ENCODE measurements around the gene KCNJ12. TPM values are rescaled to one million over a fixed set of nuclear protein-coding genes. Genes with fewer than 3 reads are reported as not detected.
A peak's percentile ranks its signal among the peaks of the same experiment; 100 is the strongest.
"Not testable (repeated sequence)": the region's sequence is repeated elsewhere in the genome, so short reads cannot be mapped to it uniquely, and the experiment has no call there.

Gene KCNJ12
- total RNA-seq, 3 donors from 2014 or later, result 0.05 TPM; not detected in 2

DNA sequence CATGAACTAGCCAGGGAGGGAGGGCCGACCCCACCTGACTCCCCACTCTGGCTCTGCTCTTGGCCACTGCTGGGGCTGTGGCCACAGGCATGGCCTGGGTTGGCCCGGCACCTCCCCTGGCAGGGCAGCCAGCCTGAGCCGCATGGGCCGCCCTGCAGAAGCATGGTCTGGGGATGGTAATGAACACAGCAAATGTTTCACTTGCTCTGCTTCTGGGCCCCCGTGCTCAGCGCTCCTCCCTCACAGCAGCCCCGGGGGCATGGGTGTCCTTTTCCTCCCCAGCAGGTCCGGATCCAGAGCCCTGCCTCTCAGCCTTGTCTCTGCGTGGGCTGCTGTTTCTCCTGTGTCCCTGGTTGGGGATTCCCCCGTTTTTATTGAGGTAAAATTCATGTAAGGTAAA, 30.9 kb upstream of the KCNJ12 start:
- Mint-ChIP-seq H3K9me3 (no peaks in the 10 kb centered on the region), H3K4me1 (ENCODE audit: low read depth) (peaks cover 5% of the 10 kb centered on the region), H3K27me3 (ENCODE audit: low read depth) (no peaks in the 10 kb centered on the region), H3K36me3 (ENCODE audit: insufficient read depth) (no peaks in the 10 kb centered on the region), H3K4me3 (no peak overlapping the region)
- ATAC-seq (no peak), DNase-seq (no peak)

DNA sequence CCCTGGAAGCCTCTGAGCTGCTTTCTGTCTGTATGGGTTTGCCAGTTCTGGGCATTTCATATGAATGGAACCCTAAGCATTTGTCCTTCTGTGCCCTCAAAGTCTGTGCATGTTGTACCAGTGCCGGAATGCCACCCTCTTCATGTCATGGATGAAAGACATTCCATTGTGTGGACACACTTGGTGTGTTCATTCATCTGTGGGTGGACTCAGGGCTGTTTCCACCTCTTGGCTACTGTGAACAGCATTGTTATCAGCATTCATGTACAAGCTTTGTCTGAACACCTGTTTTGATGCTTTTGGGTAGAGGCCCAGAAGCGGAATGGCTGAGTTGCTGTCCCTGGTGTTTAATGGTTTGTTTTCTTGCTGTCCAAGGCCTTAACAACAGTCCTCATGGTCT, 30.1 kb upstream of the KCNJ12 start:
- H3K9me3 Mint-ChIP-seq; ATAC-seq; H3K4me3 Mint-ChIP-seq; H3K27me3 Mint-ChIP-seq (ENCODE audit: low read depth); H3K36me3 Mint-ChIP-seq (ENCODE audit: insufficient read depth); H3K4me1 Mint-ChIP-seq (ENCODE audit: low read depth); DNase-seq: not testable (repeated sequence)

DNA sequence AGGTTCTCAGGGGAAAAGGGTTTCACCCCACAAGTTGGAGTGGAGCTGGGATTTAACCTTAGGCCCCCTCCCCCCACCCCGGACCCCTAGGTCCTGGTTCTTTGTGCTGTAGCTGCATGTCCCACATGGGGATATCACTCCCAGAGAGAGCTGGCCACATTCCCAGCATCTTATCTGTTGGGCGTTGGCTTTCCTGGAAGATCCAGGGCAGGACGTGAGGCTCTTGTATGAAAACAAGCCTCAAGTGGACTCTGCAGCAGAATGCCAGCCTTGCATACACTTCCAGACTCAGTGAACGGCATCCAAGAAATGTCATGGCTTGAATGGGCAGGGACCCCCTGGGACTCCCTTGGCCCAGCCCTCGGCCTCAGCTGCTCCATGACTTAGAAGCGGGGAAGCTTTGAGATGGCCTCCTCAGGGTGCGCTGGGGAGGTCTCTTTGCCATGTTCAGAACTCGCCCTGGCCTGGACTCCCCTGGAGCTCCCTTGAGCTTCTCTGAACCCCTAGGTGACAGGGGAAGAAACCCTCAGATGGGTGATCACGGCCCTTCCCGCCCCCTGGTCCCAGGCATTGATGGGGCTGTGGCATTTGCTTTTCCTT, 29.4 kb upstream of the KCNJ12 start:
- H3K27me3 Mint-ChIP-seq (ENCODE audit: low read depth); H3K4me3 Mint-ChIP-seq; H3K9me3 Mint-ChIP-seq; H3K36me3 Mint-ChIP-seq (ENCODE audit: insufficient read depth); DNase-seq; H3K4me1 Mint-ChIP-seq (ENCODE audit: low read depth); ATAC-seq: not testable (repeated sequence)

DNA sequence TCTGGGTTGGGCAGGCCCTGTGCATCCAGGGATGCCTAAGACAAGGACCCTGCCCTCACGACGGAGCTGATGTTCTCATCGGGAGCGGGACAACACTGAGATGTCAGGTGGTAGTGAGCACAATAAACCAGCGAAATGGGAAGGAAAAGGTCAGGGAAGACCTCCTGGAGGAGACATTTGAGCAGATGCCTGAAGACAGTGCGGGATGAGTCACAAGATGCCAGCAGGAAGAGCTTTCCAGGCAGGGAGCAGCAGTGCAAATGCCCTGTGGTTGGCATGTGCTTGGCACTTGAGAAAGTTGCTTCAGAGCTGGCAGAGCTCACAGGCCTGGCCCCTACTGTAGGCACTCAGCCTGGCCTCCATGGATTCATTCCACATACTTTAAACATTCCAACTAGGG, 28.5 kb upstream of the KCNJ12 start:
- not testable (repeated sequence) for H3K36me3 Mint-ChIP-seq (ENCODE audit: insufficient read depth); ATAC-seq; H3K9me3 Mint-ChIP-seq; H3K4me3 Mint-ChIP-seq; H3K4me1 Mint-ChIP-seq (ENCODE audit: low read depth); H3K27me3 Mint-ChIP-seq (ENCODE audit: low read depth); DNase-seq

DNA sequence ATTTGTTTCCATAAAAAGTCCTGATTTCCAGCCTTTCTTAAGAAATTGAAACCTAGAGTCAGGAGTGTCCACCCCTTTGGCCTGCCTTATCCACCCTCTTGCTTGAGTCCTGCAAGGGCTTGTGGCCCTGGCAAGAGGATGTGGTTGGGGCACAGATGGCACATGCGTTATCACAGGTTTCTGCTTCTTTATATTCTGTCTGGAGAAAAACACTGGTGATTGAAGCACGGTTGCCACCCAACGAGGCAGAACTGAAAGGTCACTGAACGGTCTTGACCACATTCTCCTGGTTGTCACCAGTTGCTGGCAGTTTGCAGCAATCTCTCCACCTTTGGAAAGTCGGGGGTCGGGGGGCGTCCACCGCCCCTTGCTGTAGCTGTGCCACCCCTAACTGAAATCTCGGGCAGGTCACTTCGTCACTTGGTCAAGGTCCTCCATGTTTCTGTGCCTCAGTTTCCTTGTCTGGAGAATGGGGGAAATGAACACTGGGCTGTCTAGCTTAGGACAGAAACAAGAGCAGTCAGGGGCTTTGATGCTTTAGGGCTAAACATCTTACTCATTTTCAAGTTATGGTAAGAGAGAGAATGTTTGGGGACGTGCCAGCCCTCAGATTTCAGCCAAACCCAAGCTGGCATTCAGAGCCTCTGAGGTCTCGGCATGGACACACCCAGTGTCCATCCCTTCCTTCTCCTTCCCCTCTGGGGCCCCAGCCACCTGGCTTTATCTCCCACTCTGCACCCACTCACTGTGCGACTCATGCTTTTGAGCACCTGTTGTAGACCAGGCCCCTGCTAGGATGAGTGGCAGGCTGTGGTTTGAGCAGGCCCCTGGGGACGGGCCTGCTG, 27.9 kb upstream of the KCNJ12 start:
- H3K9me3 Mint-ChIP-seq; ATAC-seq; H3K4me3 Mint-ChIP-seq; H3K4me1 Mint-ChIP-seq (ENCODE audit: low read depth); DNase-seq; H3K27me3 Mint-ChIP-seq (ENCODE audit: low read depth); H3K36me3 Mint-ChIP-seq (ENCODE audit: insufficient read depth): not testable (repeated sequence)

DNA sequence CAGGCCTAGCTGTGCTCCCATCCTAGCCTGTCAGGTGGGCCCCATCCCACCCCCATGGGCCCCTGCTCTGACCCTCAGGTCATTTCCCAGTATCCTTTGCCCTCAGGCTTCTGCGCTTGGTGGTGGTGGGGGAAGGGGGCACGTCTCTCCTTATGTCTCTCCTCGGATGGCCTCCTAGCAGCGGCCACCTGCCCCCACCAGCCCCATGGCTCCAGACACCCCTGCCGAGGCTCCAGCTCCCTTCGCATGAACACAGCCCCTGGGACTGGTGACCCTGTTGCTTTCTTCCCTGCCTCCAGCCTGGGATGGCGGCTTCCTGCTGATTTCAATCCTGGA, 27.3 kb upstream of the KCNJ12 start:
- ATAC-seq, result peak in 1 of 2 donors; percentile 27

DNA sequence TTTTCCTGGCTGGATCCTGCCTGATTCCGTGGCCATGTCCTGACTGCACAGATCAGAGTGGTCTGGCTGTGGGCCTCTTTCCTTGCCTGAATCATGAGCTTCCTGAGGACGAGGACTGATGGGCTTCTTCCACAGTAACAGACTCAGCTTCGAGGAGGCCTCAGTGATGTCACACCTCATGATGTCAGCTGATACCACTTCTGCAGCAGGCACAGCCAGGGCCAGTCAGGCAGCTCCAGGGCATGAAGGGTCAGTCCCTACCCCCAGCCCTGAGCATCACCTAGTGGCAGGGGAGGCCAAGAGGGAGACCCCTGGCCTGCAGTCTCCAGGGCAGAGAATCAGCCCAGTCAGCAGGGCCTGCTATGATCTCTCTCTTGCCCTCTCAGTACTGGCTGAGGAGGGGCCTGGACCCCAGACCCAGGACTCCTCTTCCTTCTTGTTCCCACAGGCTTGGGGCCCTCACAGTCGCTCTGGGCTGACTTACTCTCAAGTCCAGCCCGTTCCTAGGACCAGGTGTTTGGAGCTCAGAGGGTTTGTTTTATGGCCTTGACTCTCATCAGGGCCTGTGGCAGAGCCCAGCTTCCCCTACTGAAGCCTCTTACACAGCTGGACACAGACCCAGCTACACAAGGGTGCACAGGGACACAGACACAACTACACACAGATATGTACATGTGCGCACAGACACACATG, 26.7 kb upstream of the KCNJ12 start:
- H3K27me3 Mint-ChIP-seq (ENCODE audit: low read depth); H3K4me3 Mint-ChIP-seq; H3K36me3 Mint-ChIP-seq (ENCODE audit: insufficient read depth); ATAC-seq; DNase-seq; H3K4me1 Mint-ChIP-seq (ENCODE audit: low read depth); H3K9me3 Mint-ChIP-seq: not testable (repeated sequence)

More for the DNA sequence above, 27.3 kb upstream of the KCNJ12 start:
- DNase-seq; H3K9me3 Mint-ChIP-seq; H3K4me1 Mint-ChIP-seq (ENCODE audit: low read depth); H3K4me3 Mint-ChIP-seq; H3K36me3 Mint-ChIP-seq (ENCODE audit: insufficient read depth); H3K27me3 Mint-ChIP-seq (ENCODE audit: low read depth): not testable (repeated sequence)

DNA sequence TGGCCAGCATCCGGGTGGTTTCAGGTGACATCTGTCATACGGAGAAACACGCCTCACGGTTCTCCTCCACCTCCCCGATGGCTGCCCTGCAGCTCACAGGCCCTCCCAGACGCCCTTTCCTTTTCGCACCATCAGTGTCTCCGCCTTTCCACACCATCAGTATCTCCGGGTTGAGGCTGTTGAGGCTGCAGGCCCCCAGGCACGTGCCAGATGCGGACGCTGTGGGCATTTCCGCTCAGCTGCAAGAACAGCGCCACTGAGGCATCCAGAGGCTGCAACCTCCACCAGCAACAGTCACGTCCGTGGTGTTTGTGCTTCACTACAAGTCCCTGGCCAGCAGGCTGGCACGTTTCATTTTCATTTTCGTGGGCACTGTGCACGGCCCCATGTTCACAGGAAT, 25.7 kb upstream of the KCNJ12 start:
- not testable (repeated sequence) for H3K4me3 Mint-ChIP-seq; H3K27me3 Mint-ChIP-seq (ENCODE audit: low read depth); ATAC-seq; H3K9me3 Mint-ChIP-seq; H3K4me1 Mint-ChIP-seq (ENCODE audit: low read depth); DNase-seq; H3K36me3 Mint-ChIP-seq (ENCODE audit: insufficient read depth)

DNA sequence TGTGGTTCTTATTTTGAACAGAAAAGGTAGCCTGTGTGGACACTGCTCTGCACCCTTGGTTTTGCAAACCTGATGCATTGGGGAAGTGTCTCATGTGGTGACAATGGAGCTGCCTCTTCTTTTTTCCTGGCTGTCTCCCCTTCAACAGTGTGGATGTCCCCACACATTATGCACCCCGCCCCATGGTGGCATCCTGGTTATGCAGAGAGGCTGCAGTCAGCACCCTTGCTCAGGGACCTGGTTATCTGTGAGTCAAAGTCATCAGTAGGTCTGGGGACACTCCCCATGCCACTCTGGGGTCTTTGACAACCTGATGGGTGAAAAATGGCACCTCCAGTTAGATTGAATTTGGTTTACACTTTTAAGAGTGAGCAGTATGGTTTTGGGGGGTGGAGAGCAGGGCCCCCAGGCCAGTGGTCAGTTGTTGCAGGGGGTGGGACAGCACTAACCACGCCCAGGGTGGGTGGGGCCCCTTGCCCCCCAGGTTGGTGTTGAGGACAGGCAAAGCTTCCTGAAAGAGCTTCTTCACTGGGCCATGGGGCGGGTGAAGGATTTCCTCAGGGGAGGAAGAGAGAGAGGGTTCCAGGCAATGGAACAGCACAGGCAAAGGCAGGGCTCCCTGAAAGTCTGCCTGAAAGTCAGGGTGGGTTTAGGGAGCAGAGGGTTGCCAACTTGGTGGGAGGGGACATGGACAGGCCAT, 24.6 kb upstream of the KCNJ12 start:
- Mint-ChIP-seq H3K4me3 (no peak overlapping the region), H3K4me1 (ENCODE audit: low read depth) (peaks cover 5% of the 10 kb centered on the region), H3K9me3 (no peaks in the 10 kb centered on the region), H3K36me3 (ENCODE audit: insufficient read depth) (no peaks in the 10 kb centered on the region), H3K27me3 (ENCODE audit: low read depth) (no peaks in the 10 kb centered on the region)
- DNase-seq (no peak), ATAC-seq (no peak)

DNA sequence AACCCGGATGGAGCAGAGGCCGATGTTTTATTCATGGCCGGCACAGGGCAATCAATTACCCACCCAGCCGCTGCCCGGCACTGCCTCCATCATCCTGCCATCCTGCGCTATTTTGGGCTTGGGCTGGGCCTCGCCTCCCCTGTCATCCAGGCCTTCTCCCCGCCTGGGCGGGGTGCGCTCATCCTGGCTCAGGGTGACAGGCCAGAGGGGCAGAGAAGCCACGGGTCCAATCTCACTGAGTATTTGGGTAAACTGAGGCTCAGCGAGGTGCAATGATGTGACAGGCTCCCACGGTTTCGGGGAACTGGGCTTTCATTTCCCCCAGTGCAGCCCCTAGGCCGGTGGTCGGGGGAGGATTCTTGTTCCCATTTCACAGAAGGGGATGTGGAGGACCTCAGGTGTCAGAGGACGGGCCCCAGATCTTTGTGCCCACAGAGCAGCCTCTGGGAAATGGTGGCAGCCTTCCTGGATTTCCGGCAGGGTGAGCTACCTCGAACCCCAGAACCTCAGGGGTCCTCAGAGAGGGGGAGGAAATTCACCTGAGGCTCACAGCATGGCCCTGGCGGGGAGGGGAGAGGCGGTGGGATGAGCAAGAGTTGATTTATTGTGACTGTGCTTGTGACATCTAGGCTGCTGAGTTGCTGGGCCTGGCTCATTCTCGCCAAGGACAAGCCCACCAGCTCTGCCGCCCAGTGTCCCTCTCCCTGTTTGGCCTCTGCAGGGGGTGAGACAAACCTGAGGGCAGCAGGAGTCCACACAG, 23.8 kb upstream of the KCNJ12 start:
- Mint-ChIP-seq H3K36me3 (ENCODE audit: insufficient read depth) (no peaks in the 10 kb centered on the region), H3K4me3 (no peak overlapping the region), H3K9me3 (no peaks in the 10 kb centered on the region), H3K27me3 (ENCODE audit: low read depth) (no peaks in the 10 kb centered on the region), H3K4me1 (ENCODE audit: low read depth) (peaks cover 4% of the 10 kb centered on the region)
- no peak for ATAC-seq
- no peak for DNase-seq

DNA sequence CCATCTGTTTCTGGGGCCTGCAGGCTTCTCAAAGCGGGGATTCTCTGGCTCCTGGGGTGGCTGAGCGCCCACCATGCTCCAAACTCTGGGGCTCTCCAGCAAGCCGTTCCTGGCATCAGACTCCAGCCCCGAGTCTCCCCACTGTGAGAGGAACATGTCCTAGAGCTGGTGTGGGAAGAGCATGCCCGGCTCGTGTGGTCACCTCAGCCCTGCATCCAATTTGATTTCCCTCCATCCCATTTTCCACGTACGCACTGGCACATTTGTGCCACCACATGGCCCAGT, 23.2 kb upstream of the KCNJ12 start:
- DNase-seq (no peak), ATAC-seq (no peak)
- peaks cover 2% of the 10 kb centered on the region for H3K4me1 Mint-ChIP-seq (ENCODE audit: low read depth)
- no peaks in the 10 kb centered on the region for H3K36me3 Mint-ChIP-seq (ENCODE audit: insufficient read depth)
- no peaks in the 10 kb centered on the region for H3K27me3 Mint-ChIP-seq (ENCODE audit: low read depth)
- no peaks in the 10 kb centered on the region for H3K9me3 Mint-ChIP-seq
- no peak overlapping the region for H3K4me3 Mint-ChIP-seq

DNA sequence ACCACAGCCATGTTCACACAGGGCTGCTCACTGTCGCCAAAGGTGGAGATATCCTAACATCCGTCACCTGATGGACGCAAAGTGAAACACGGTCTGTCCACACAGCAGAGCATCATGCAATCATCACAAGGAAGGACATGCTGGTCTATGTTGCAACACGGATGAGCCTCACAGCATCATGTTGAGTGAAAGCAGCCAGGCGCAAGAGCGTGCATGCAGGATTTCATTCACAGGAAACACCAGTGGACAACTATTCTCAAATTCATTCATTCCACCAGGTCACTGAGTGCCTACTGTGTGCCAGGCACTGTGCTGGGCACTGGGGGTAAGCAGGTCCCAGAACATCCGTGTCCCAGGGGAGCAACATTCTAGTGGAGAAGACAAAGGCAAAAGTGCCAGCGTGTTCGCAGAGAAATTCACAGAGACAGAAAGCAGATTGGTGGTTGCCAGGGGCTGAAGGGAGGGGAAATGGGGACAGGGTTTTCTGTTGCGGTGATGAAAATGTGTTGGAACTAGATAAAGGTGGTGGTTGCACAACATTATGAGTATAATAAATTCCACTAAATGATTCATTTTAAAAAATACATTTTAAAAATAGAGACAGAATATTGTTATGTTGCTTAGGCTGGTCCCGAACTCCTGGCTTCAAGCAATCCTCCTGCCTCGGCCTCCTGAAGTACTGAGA, 22.7 kb upstream of the KCNJ12 start:
- Mint-ChIP-seq H3K9me3 (no peaks in the 10 kb centered on the region), H3K4me1 (ENCODE audit: low read depth) (no peaks in the 10 kb centered on the region), H3K36me3 (ENCODE audit: insufficient read depth) (no peaks in the 10 kb centered on the region), H3K27me3 (ENCODE audit: low read depth) (no peaks in the 10 kb centered on the region), H3K4me3 (no peak overlapping the region)
- DNase-seq, result no peak
- no peak for ATAC-seq

DNA sequence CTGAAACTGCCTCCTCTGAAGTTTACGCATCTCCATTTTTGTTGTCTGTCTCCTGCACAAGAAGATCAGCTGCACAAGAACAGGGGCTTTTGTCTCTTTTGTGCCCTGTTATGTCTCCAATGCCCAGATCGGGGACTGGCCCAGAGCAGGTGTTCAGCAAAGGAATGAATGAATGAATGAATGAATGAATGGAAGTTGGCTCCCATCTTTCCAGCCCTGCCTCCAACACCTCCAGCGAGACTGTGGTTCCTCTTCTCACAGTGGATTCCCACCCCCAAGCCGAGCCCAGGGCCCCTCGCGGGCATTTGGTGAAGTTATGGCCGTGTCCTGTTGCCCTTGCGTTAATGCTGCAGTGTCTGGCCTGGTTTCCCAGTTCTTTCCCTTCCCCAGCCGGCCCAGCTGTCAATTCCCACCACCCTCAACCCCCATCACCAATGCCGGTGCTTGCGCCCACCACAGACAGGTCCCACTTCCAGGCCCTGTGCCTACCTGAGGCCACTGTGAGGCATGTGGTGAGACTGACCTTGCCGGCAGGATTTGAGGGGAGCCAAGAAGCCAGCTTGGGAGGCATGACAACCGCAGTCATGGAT, 21.3 kb upstream of the KCNJ12 start:
- ATAC-seq (no peak), DNase-seq (no peak)
- Mint-ChIP-seq H3K9me3 (no peaks in the 10 kb centered on the region), H3K27me3 (ENCODE audit: low read depth) (no peaks in the 10 kb centered on the region), H3K4me1 (ENCODE audit: low read depth) (no peaks in the 10 kb centered on the region), H3K4me3 (no peak overlapping the region), H3K36me3 (ENCODE audit: insufficient read depth) (no peaks in the 10 kb centered on the region)
